ENCODE data around the gene ATXN7L2.
A peak's percentile ranks its signal among the peaks of the same experiment; 100 is the strongest.

ATXN7L2 gene

DNA sequence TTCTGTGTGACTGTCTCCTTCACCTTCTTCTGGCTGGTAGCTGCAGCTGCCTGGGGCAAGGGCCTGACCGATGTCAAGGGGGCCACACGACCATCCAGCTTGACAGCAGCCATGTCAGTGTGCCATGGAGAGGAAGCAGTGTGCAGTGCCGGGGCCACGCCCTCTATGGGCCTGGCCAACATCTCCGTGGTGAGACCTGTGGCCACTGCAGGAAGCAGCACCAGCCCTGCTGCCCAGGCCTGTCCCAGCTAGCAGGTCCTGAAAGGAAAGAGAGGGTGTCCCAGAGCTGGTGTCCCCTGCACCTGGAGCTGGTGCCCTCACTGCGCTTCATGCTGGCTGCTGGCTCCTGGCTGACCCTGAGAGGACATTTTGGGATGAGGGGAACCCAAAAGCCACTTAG is 5.9 kb upstream of the ATXN7L2 start:
- no peaks in the 10 kb centered on the region for H3K36me3 ChIP-seq (ENCODE audit: insufficient read depth, low read length)
- no peaks in the 10 kb centered on the region for H3K9me3 ChIP-seq (ENCODE audit: insufficient read depth, low read depth, low read length)
- H3K27me3 ChIP-seq (ENCODE audit: insufficient read depth, low read length): peaks cover 20% of the 10 kb centered on the region
- 78% methylated on average over 6 of the region's 6 CpGs for WGBS
- no peak overlapping the region for H3K9ac ChIP-seq (ENCODE audit: low read depth, low read length)
- no peak overlapping the region for H3K4me3 ChIP-seq (ENCODE audit: low read length)
- no peak overlapping the region for H3K27ac ChIP-seq (ENCODE audit: low read depth, low read length)
- peaks cover under 1% of the 10 kb centered on the region; the same call in 1 of the 2 replicates for H3K4me1 ChIP-seq (ENCODE audit: insufficient read depth, low read length)

DNA sequence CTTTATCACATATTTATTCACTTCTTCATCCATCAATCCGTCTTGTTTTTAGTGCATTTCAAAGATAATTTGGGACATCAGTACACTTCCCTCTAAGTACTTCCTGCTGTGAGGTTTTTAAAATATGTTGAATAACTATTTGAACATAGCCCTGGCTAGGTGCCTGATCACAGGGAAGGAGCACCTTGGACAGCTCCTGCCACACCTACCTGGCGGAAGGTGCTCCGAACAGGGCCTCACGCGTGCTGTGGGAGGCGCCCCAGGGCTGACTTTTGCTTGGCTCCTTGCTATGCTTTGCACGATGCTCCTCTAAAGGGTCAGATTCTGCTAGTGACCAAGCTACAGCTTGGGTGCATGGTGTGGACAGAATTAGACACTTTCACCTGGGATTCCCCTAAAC is 4.9 kb upstream of the ATXN7L2 start:
- peaks cover 24% of the 10 kb centered on the region for H3K27me3 ChIP-seq (ENCODE audit: insufficient read depth, low read length)
- no peak overlapping the region for H3K27ac ChIP-seq (ENCODE audit: low read depth, low read length)
- H3K4me1 ChIP-seq (ENCODE audit: insufficient read depth, low read length): peaks cover 4% of the 10 kb centered on the region; the same call in 1 of the 2 replicates
- no peaks in the 10 kb centered on the region for H3K9me3 ChIP-seq (ENCODE audit: insufficient read depth, low read depth, low read length)
- H3K36me3 ChIP-seq (ENCODE audit: insufficient read depth, low read length): no peaks in the 10 kb centered on the region
- WGBS: 35% methylated on average over 7 of the region's 7 CpGs
- H3K4me3 ChIP-seq (ENCODE audit: low read length): no peak overlapping the region
- no peak overlapping the region for H3K9ac ChIP-seq (ENCODE audit: low read depth, low read length)

DNA sequence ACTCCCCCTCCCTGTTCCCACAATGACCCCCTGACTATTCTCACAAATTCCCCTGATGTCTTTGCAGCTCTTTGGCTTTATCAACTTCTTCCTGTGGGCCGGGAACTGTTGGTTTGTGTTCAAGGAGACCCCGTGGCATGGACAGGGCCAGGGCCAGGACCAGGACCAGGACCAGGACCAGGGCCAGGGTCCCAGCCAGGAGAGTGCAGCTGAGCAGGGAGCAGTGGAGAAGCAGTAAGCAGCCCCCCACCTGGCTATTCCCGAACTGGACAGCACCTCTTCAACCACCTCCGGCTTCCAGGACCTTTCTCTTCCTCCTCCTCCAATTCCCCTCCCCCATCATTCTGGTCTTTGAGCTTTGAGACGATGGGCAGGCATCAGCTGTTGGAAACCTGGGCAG is 4.4 kb upstream of the ATXN7L2 start:
- no peak overlapping the region for H3K4me3 ChIP-seq (ENCODE audit: low read length)
- H3K36me3 ChIP-seq (ENCODE audit: insufficient read depth, low read length): no peaks in the 10 kb centered on the region
- no peaks in the 10 kb centered on the region for H3K9me3 ChIP-seq (ENCODE audit: insufficient read depth, low read depth, low read length)
- WGBS: 81% methylated on average over 5 of the region's 5 CpGs
- no peak overlapping the region for H3K27ac ChIP-seq (ENCODE audit: low read depth, low read length)
- H3K27me3 ChIP-seq (ENCODE audit: insufficient read depth, low read length): peaks cover 24% of the 10 kb centered on the region
- H3K9ac ChIP-seq (ENCODE audit: low read depth, low read length): no peak overlapping the region
- H3K4me1 ChIP-seq (ENCODE audit: insufficient read depth, low read length): peaks cover 4% of the 10 kb centered on the region; the same call in 1 of the 2 replicates

GRCh38 chr1:109479901-109480300 is 3.8 kb upstream of the ATXN7L2 start:
- Histone ChIP-seq H3K36me3 (ENCODE audit: insufficient read depth, low read length) (no peaks in the 10 kb centered on the region), H3K4me3 (ENCODE audit: low read length) (no peak overlapping the region), H3K27me3 (ENCODE audit: insufficient read depth, low read length) (peaks cover 24% of the 10 kb centered on the region), H3K9ac (ENCODE audit: low read depth, low read length) (no peak overlapping the region), H3K27ac (ENCODE audit: low read depth, low read length) (no peak overlapping the region), H3K4me1 (ENCODE audit: insufficient read depth, low read length) (peaks cover 4% of the 10 kb centered on the region; the same call in 1 of the 2 replicates), H3K9me3 (ENCODE audit: insufficient read depth, low read depth, low read length) (no peaks in the 10 kb centered on the region)
- WGBS: 89% methylated on average over 3 of the region's 3 CpGs

GRCh38 chr1:109481646-109482045 is 2.1 kb upstream of the ATXN7L2 start:
- H3K4me1 ChIP-seq (ENCODE audit: insufficient read depth, low read length): peaks cover 9% of the 10 kb centered on the region; the same call in 1 of the 2 replicates
- no peaks in the 10 kb centered on the region for H3K9me3 ChIP-seq (ENCODE audit: insufficient read depth, low read depth, low read length)
- no peak overlapping the region for H3K9ac ChIP-seq (ENCODE audit: low read depth, low read length)
- H3K27ac ChIP-seq (ENCODE audit: low read depth, low read length): no peak overlapping the region
- H3K27me3 ChIP-seq (ENCODE audit: insufficient read depth, low read length): peaks cover 19% of the 10 kb centered on the region
- peaks cover 5% of the 10 kb centered on the region; the same call in 1 of the 2 replicates for H3K36me3 ChIP-seq (ENCODE audit: insufficient read depth, low read length)
- WGBS: 90% methylated on average over 2 of the region's 2 CpGs
- H3K4me3 ChIP-seq (ENCODE audit: low read length): no peak overlapping the region

GRCh38 chr1:109482242-109482641 is 1.5 kb upstream of the ATXN7L2 start:
- Histone ChIP-seq H3K36me3 (ENCODE audit: insufficient read depth, low read length) (peaks cover 5% of the 10 kb centered on the region; the same call in 1 of the 2 replicates), H3K27ac (ENCODE audit: low read depth, low read length) (no peak overlapping the region), H3K9ac (ENCODE audit: low read depth, low read length) (no peak overlapping the region), H3K4me3 (ENCODE audit: low read length) (no peak overlapping the region), H3K9me3 (ENCODE audit: insufficient read depth, low read depth, low read length) (no peaks in the 10 kb centered on the region), H3K4me1 (ENCODE audit: insufficient read depth, low read length) (peaks cover 9% of the 10 kb centered on the region; the same call in 1 of the 2 replicates), H3K27me3 (ENCODE audit: insufficient read depth, low read length) (peaks cover 19% of the 10 kb centered on the region)

DNA sequence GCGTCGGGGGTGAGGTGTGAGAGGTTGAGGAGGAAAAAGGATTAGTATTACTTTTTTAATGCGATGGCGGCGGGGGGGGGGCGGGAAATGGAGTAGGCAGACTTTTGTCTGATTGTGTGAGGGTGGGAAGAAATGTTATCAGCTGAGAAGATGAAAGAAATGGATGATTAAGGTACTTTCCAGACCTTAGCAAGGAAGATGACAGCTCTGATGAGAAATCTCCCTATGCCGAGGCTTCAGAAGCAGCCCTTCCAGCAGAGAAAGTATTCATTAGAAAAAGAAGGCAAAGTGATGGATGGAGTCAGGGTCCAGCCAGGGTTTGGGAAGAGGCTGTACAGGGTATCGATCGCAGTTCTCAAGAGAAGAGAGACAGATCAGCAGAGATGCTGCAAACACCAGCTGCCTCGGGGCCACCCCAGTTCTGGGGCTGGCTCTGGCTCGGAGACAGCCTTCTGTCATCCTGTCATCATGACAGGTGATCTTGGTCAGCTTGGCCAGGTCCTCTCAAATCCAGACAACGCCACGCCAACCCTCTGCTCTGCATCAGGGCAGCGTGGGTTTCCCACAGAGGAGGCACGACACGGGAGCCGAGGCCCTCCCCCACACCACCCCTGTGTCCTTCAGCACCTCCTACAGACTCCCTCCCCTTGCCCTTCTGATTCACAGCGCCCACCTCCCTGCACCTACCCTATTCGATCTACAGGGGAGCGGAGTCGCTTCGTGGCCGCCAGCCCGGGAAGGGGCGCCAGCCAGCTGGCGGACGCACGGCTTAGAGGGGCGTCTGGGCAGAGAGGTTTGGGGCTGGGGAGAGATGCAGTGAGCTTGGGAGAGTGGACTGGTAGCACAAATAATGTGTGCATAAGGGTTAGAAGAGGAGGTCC is 674 bp upstream of the ATXN7L2 start:
- H3K36me3 ChIP-seq (ENCODE audit: insufficient read depth, low read length): peaks cover 8% of the 10 kb centered on the region; the same call in 1 of the 2 replicates
- peaks cover 19% of the 10 kb centered on the region for H3K27me3 ChIP-seq (ENCODE audit: insufficient read depth, low read length)
- peaks cover 9% of the 10 kb centered on the region; the same call in 1 of the 2 replicates for H3K4me1 ChIP-seq (ENCODE audit: insufficient read depth, low read length)
- no peaks in the 10 kb centered on the region for H3K9me3 ChIP-seq (ENCODE audit: insufficient read depth, low read depth, low read length)
- peak overlapping the region; percentile 99 for H3K4me3 ChIP-seq (ENCODE audit: low read length)
- H3K27ac ChIP-seq (ENCODE audit: low read depth, low read length): no peak overlapping the region
- WGBS: 13% methylated on average over 23 of the region's 29 CpGs
- no peak overlapping the region for H3K9ac ChIP-seq (ENCODE audit: low read depth, low read length)

DNA sequence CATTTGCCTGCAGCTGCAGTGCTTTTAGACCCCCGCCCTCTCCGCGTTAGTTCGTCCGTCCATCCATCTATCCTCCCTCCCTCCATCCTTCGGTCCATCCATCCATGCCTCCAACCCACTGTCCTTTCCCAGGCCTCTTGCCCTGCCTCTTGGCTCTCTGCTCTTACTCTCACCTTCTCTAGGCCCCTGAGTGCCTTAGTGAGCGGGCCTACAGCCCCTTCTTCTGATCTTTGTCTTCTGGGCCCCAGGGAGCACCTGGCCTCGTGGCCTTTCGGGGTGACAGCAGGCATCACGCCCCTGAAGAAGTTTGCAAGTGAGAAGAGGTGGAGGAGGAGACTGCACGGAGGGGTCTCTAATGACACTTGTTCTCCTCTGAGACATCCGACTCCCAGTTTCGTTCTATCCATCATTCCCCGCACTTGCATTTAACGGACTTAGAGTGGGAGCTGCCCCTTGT is 842 bp downstream of the ATXN7L2 start:
- peak overlapping the region; percentile 74 for H3K4me3 ChIP-seq (ENCODE audit: low read length)
- peaks cover 16% of the 10 kb centered on the region; the same call in 1 of the 2 replicates for H3K36me3 ChIP-seq (ENCODE audit: insufficient read depth, low read length)
- H3K9ac ChIP-seq (ENCODE audit: low read depth, low read length): peak overlapping the region; percentile 97
- H3K27ac ChIP-seq (ENCODE audit: low read depth, low read length): peak overlapping the region; percentile 36
- no peaks in the 10 kb centered on the region for H3K9me3 ChIP-seq (ENCODE audit: insufficient read depth, low read depth, low read length)
- H3K27me3 ChIP-seq (ENCODE audit: insufficient read depth, low read length): peaks cover 17% of the 10 kb centered on the region
- peaks cover 9% of the 10 kb centered on the region; the same call in 1 of the 2 replicates for H3K4me1 ChIP-seq (ENCODE audit: insufficient read depth, low read length)
- 5% methylated on average over 15 of the region's 15 CpGs for WGBS

GRCh38 chr1:109485001-109485400 is 1.3 kb downstream of the ATXN7L2 start:
- peak overlapping the region; percentile 74 for H3K4me3 ChIP-seq (ENCODE audit: low read length)
- no peaks in the 10 kb centered on the region for H3K9me3 ChIP-seq (ENCODE audit: insufficient read depth, low read depth, low read length)
- H3K27me3 ChIP-seq (ENCODE audit: insufficient read depth, low read length): peaks cover 16% of the 10 kb centered on the region
- peaks cover 16% of the 10 kb centered on the region; the same call in 1 of the 2 replicates for H3K36me3 ChIP-seq (ENCODE audit: insufficient read depth, low read length)
- 17% methylated on average over 3 of the region's 3 CpGs for WGBS
- peak overlapping the region; percentile 36 for H3K27ac ChIP-seq (ENCODE audit: low read depth, low read length)
- H3K9ac ChIP-seq (ENCODE audit: low read depth, low read length): peak overlapping the region; percentile 97; the same call in 1 of the 2 replicates
- peaks cover 9% of the 10 kb centered on the region; the same call in 1 of the 2 replicates for H3K4me1 ChIP-seq (ENCODE audit: insufficient read depth, low read length)

DNA sequence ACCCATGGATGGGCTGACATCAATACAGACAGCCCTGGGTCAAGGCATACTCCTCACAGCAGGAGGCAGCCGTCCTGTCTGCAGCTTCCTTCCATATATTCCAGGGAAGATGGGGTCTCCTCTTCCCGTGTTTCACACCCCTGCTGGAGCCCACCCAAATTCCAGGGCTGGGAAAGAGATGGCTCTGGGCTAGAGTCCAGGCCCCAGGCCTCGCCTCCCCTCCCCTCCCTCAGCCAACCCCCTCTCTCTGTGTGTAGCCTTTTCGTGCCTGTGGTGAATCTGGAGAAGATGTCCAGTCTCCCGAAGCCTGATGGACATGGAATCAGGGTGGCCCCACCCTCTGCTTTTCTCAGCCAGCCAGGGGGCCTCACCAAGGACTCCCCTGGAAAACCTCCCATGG is 3.6 kb downstream of the ATXN7L2 start:
- peaks cover 34% of the 10 kb centered on the region; the same call in 1 of the 2 replicates for H3K36me3 ChIP-seq (ENCODE audit: insufficient read depth, low read length)
- WGBS: 89% methylated on average over 5 of the region's 5 CpGs

GRCh38 chr1:109488201-109488600 is 4.5 kb downstream of the ATXN7L2 start:
- Histone ChIP-seq H3K9me3 (ENCODE audit: insufficient read depth, low read depth, low read length) (no peaks in the 10 kb centered on the region), H3K27me3 (ENCODE audit: insufficient read depth, low read length) (peaks cover under 1% of the 10 kb centered on the region; the same call in 1 of the 2 replicates), H3K36me3 (ENCODE audit: insufficient read depth, low read length) (peaks cover 34% of the 10 kb centered on the region; the same call in 1 of the 2 replicates), H3K9ac (ENCODE audit: low read depth, low read length) (no peak overlapping the region), H3K4me1 (ENCODE audit: insufficient read depth, low read length) (peaks cover 5% of the 10 kb centered on the region; the same call in 1 of the 2 replicates), H3K27ac (ENCODE audit: low read depth, low read length) (no peak overlapping the region), H3K4me3 (ENCODE audit: low read length) (no peak overlapping the region)
- 84% methylated on average over 5 of the region's 5 CpGs for WGBS

More for the DNA sequence above, 3.6 kb downstream of the ATXN7L2 start:
- H3K9ac ChIP-seq (ENCODE audit: low read depth, low read length): no peak overlapping the region
- H3K4me3 ChIP-seq (ENCODE audit: low read length): no peak overlapping the region
- H3K4me1 ChIP-seq (ENCODE audit: insufficient read depth, low read length): peaks cover 9% of the 10 kb centered on the region; the same call in 1 of the 2 replicates
- H3K9me3 ChIP-seq (ENCODE audit: insufficient read depth, low read depth, low read length): no peaks in the 10 kb centered on the region
- no peak overlapping the region for H3K27ac ChIP-seq (ENCODE audit: low read depth, low read length)
- peaks cover 8% of the 10 kb centered on the region for H3K27me3 ChIP-seq (ENCODE audit: insufficient read depth, low read length)
